ENCODE data around the gene AFTPH.

AFTPH gene

GRCh38 chr2:64615192-64615763 lies 91.2 kb downstream of the AFTPH start:
- no peak for DNase-seq

- no peak for DNase-seq
Observed at GRCh38 chr2:64615844-64616536, 91.9 kb downstream of the AFTPH start.

GRCh38 chr2:64617631-64618151 lies 93.6 kb downstream of the AFTPH start:
- DNase-seq = no peak

- DNase-seq = no peak
Observed at GRCh38 chr2:64620661-64621060, 96.5 kb downstream of the AFTPH start.

GRCh38 chr2:64622443-64623241 lies 98.5 kb downstream of the AFTPH start:
- no peak for DNase-seq

- DNase-seq = no peak
Observed at GRCh38 chr2:64623242-64623850, 99.2 kb downstream of the AFTPH start.

- DNase-seq = no peak
Observed at GRCh38 chr2:64624108-64624610, 100.0 kb downstream of the AFTPH start.

GRCh38 chr2:64624862-64625261 lies 100.7 kb downstream of the AFTPH start:
- DNase-seq = no peak

- no peak for DNase-seq
Observed at GRCh38 chr2:64625299-64626145, 101.4 kb downstream of the AFTPH start.

- DNase-seq = no peak
Observed at GRCh38 chr2:64626146-64626809, 102.2 kb downstream of the AFTPH start.

GRCh38 chr2:64626963-64627760 lies 103.0 kb downstream of the AFTPH start:
- no peak for DNase-seq

GRCh38 chr2:64627860-64628841 lies 104.0 kb downstream of the AFTPH start:
- DNase-seq = no peak

GRCh38 chr2:64629329-64629781 lies 105.2 kb downstream of the AFTPH start:
- no peak for DNase-seq

- no peak for DNase-seq
Observed at GRCh38 chr2:64629875-64630274, 105.7 kb downstream of the AFTPH start.

- no peak for DNase-seq
Observed at GRCh38 chr2:64630752-64631151, 106.6 kb downstream of the AFTPH start.

- no peak for DNase-seq
Observed at GRCh38 chr2:64631771-64632170, 107.6 kb downstream of the AFTPH start.

- no peak for DNase-seq
Observed at GRCh38 chr2:64632835-64633819, 109.0 kb downstream of the AFTPH start.
